ENCODE data around the gene THSD7A. TPM values are rescaled to one million over a fixed set of nuclear protein-coding genes. Genes with fewer than 3 reads are reported as not detected.
A peak's percentile ranks its signal among the peaks of the same experiment; 100 is the strongest.

THSD7A gene
- total and polyA plus RNA-seq, 2 of the 4 experiments (the other 2 are of a cell fraction): 0.02 to 0.18 TPM

DNA sequence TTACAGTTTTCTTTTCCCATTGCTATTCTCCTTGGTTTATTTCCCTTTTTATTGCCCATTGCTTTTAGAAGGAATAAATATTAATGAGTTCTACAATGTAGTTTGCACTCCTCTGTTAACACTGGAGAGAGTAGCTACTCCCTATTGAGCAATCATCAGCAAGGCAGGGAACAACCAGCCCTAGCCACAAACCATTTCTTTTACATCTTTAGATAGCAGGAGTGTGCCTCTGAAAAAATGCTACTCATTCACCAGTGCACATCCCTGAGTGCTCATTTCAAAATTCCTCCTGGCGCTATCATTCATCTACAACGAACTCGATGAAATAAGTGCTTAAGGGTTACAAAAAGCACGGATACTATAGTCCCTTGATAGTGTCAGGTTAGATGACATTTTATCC lies 252.9 kb downstream of the THSD7A start:
- Histone ChIP-seq H3K18ac (ENCODE audit: low read depth, low read length) (no peak overlapping the region), H3K4me1 (ENCODE audit: control insufficient read depth, insufficient read depth, low read length) (no peaks in the 10 kb centered on the region), H3K9me3 (ENCODE audit: control insufficient read depth, insufficient read depth, low read length) (peaks cover 2% of the 10 kb centered on the region; the same call in 1 of the 2 replicates), H2AFZ (replicated peaks; ENCODE audit: low read length, poor library complexity) (no peak overlapping the region), H4K91ac (ENCODE audit: insufficient read depth, low read depth, low read length) (no peak overlapping the region), H3K79me1 (ENCODE audit: low read depth in 1 of 2, low read length in 2 of 2) (no peaks in the 10 kb centered on the region), H3K23ac (ENCODE audit: low read depth, low read length) (no peak overlapping the region), H2BK5ac (ENCODE audit: low read depth, low read length, poor library complexity, severe bottlenecking) (no peak overlapping the region), H2BK20ac (ENCODE audit: low read depth, low read length) (no peak overlapping the region), H3K4me2 (ENCODE audit: low read depth, low read length) (no peak overlapping the region), H3K14ac (replicated peaks; ENCODE audit: low read depth, low read length) (no peak overlapping the region), H3K9ac (ENCODE audit: low read depth, low read length) (no peak overlapping the region), H3K36me3 (ENCODE audit: control insufficient read depth, insufficient read depth, low read length) (no peaks in the 10 kb centered on the region), H3K4ac (ENCODE audit: low read depth, low read length) (no peak overlapping the region), H3K56ac (ENCODE audit: extremely low read depth, insufficient read depth, low read length) (no peak overlapping the region), H2AK5ac (ENCODE audit: low read depth, low read length) (no peak overlapping the region), H4K20me1 (ENCODE audit: insufficient read depth, low read length) (no peaks in the 10 kb centered on the region), H4K5ac (ENCODE audit: low read depth, low read length) (no peak overlapping the region), H3K9me1 (ENCODE audit: insufficient read depth, low read length) (no peaks in the 10 kb centered on the region), H2BK15ac (ENCODE audit: low read depth, low read length) (no peak overlapping the region), H3K4me3 (ENCODE audit: insufficient read depth, low read depth, low read length) (no peak overlapping the region), H2BK120ac (ENCODE audit: low read depth, low read length) (no peak overlapping the region), H4K8ac (ENCODE audit: low read depth in 2 of 2, low read length in 2 of 2) (no peak overlapping the region), H3K27me3 (ENCODE audit: control insufficient read depth, insufficient read depth, low read length) (no peaks in the 10 kb centered on the region), H2AK9ac (replicated peaks; ENCODE audit: low read depth, low read length, poor library complexity) (no peak overlapping the region), H3K27ac (ENCODE audit: insufficient read depth, low read length) (no peak overlapping the region)
- intact Hi-C loops (cut with micrococcal nuclease): no loop called here
- in situ Hi-C loops (cut with MboI; ENCODE audit: low sequenced_read_pairs): no loop called here
- ChIA-PET POLR2A (ENCODE audit: unreplicated experiment) (no interaction called here), CTCF (no interaction called here)
- DNase-seq (no peak), ATAC-seq (ENCODE audit: low read depth) (no peak)
- BruUV-seq (replicated peaks): no TSS peak
- TF ChIP-seq RCOR1 (IDR thresholded peaks at IDR 0.05; ENCODE audit: insufficient replicate concordance, low read length) (no peak), CEBPB (IDR thresholded peaks at IDR 0.05; ENCODE audit: low read depth, low read length) (0 out of 2 replicates have a peak, but pooled peaks have one; percentile 12)
- dilution Hi-C loops (cut with HindIII; ENCODE audit: low sequenced_read_pairs, unreplicated experiment): no loop called here
- WGBS, 2 experiments (ENCODE audit: extremely low coverage in 2 of 2, insufficient read length in 1 of 2): no CpG with 5 or more reads among the region's 4 CpGs

Measured in IMR-90 (cell line).